Measurements from ENCODE around the gene TMTC2. TPM values are rescaled to one million over a fixed set of nuclear protein-coding genes. Genes with fewer than 3 reads are reported as not detected.

The TMTC2 gene
- total and polyA plus RNA-seq, 10 of the 15 experiments (the other 5 are each of a cell fraction or from before 2014, with no cell fraction given): 0.14 to 9.7 (median 1.2) TPM

- no peak overlapping the region for H3K4me2 ChIP-seq (ENCODE audit: control insufficient read depth, insufficient read depth)
- no peak overlapping the region for H3K4me3 ChIP-seq
- no peaks in the 10 kb centered on the region for H3K27me3 ChIP-seq (replicated peaks in 1 of 2; ENCODE audit: control insufficient read depth in 2 of 2, insufficient read depth in 2 of 2, low read length in 1 of 2)
- FAIRE-seq: no peak
- no peak for DNase-seq (ENCODE audit: low read depth, low spot score)
- no peaks in the 10 kb centered on the region for H4K20me1 ChIP-seq (ENCODE audit: control insufficient read depth, insufficient read depth)
- ChIA-PET POLR2A (no interaction called here), RAD21 (ENCODE audit: unreplicated experiment) (interaction anchor here (1.7 kb wide), 1 partner anchor 187 kb away, joined by 4 read pairs; the partner anchor contains the start of gene TMTC2), SMC1A (ENCODE audit: uncharacterized antibody, unreplicated experiment) (interaction anchor here (0.7 kb wide), 1 partner anchor 25 kb away, joined by 3 read pairs; no protein-coding TSS in a partner anchor), CTCF (no interaction called here)
- no peaks in the 10 kb centered on the region for H3K36me3 ChIP-seq (ENCODE audit: control insufficient read depth in 2 of 2, insufficient read depth in 2 of 2, low read length in 1 of 2)
- no peak overlapping the region for H3K9ac ChIP-seq (ENCODE audit: control insufficient read depth, insufficient read depth, low read length)
- H3K9me3 ChIP-seq (replicated peaks; ENCODE audit: control insufficient read depth, insufficient read depth, low read length): no peaks in the 10 kb centered on the region
- H3K4me1 ChIP-seq (ENCODE audit: control insufficient read depth, insufficient read depth, low read length): no peaks in the 10 kb centered on the region
- TF ChIP-seq MXI1 (IDR thresholded peaks at IDR 0.05; ENCODE audit: low read depth, low read length) (no peak), SMC3 (IDR thresholded peaks at IDR 0.05; ENCODE audit: borderline replicate concordance, low read length) (no peak), CEBPB (IDR thresholded peaks at IDR 0.05; ENCODE audit: borderline replicate concordance in 1 of 2, low read depth in 2 of 2, low read length in 2 of 2) (no peak), ZNF207 (IDR thresholded peaks at IDR 0.05; ENCODE audit: borderline replicate concordance) (no peak), ZNF687 (IDR thresholded peaks at IDR 0.05) (no peak), SMAD1 (IDR thresholded peaks at IDR 0.05; ENCODE audit: low read depth, partially characterized antibody) (no peak), ZNF24 (IDR thresholded peaks at IDR 0.05) (no peak), EP300 (IDR thresholded peaks at IDR 0.05; ENCODE audit: borderline replicate concordance in 1 of 2, control insufficient read depth in 1 of 2, low read depth in 2 of 2, low read length in 2 of 2) (no peak), FOXK2 (IDR thresholded peaks at IDR 0.05) (no peak)
- TF ChIP-seq, protein P1, sequence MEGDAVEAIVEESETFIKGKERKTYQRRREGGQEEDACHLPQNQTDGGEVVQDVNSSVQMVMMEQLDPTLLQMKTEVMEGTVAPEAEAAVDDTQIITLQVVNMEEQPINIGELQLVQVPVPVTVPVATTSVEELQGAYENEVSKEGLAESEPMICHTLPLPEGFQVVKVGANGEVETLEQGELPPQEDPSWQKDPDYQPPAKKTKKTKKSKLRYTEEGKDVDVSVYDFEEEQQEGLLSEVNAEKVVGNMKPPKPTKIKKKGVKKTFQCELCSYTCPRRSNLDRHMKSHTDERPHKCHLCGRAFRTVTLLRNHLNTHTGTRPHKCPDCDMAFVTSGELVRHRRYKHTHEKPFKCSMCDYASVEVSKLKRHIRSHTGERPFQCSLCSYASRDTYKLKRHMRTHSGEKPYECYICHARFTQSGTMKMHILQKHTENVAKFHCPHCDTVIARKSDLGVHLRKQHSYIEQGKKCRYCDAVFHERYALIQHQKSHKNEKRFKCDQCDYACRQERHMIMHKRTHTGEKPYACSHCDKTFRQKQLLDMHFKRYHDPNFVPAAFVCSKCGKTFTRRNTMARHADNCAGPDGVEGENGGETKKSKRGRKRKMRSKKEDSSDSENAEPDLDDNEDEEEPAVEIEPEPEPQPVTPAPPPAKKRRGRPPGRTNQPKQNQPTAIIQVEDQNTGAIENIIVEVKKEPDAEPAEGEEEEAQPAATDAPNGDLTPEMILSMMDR (IDR thresholded peaks at IDR 0.05 in 2 of 3, conservative IDR thresholded peaks at IDR 0.05 in 1 of 3; ENCODE audit: control insufficient read depth in 2 of 3, extremely low read depth in 1 of 3, insufficient read depth in 1 of 3, low read depth in 3 of 3, low read length in 3 of 3): no peak
- intact Hi-C loops (cut with micrococcal nuclease; ENCODE audit: unreplicated experiment): no loop called here
- no peak overlapping the region for H3K27ac ChIP-seq (ENCODE audit: control insufficient read depth, insufficient read depth)
- no peaks in the 10 kb centered on the region for H3K79me2 ChIP-seq (ENCODE audit: control insufficient read depth, insufficient read depth, low read length)
- in situ Hi-C loops (cut with MboI): no loop called here
- H2AFZ ChIP-seq (ENCODE audit: control insufficient read depth, low read depth, low read length): no peak overlapping the region
- BruUV-seq (replicated peaks): no TSS peak
- ATAC-seq: no peak
Measured at GRCh38 chr12:82873309-82873708, 186.6 kb downstream of the TMTC2 start.

All from GM12878 (cell line).